Panc1 (cell line): ENCODE results near the gene NPTX1. TPM values are rescaled to one million over a fixed set of nuclear protein-coding genes. Genes with fewer than 3 reads are reported as not detected.

Experiments
- ATAC-seq: fragments of 200-7000 bp; cut with Tn5 transposase; 2 replicates; pipeline ENCODE4 v1.9.1; 2020; ENCODE audit warnings: mild to moderate bottlenecking, moderate library complexity
- BruUV-seq: library from RNA; stranded (reverse); fragments of 400-500 nt; replicated peaks from 2 replicates; lab custom pipeline; 2021; lab: Mats Ljungman, UMichigan
- CTCF ChIA-PET: fragments of 300-600 bp; sonication (Branson Sonifier 250); formaldehyde crosslinking; loops from one replicate; lab custom pipeline; 2022; ENCODE audit warnings: antibody characterized with exemption; lab: Charles Lee
- POLR2A ChIA-PET: fragments of 300-600 bp; sonication (Branson Sonifier 250); formaldehyde crosslinking; loops from one replicate; lab custom pipeline; 2022; ENCODE audit warnings: antibody characterized with exemption; lab: Charles Lee
- DNase-seq: peaks from one replicate; pipeline ENCODE4 v3.0.0-alpha.2; 2010; ENCODE audit warnings: low read depth, low spot score
- H3K27ac ChIP-seq: 2 replicates; pipeline ENCODE4 v1.5.1; 2011; ENCODE audit warnings: mild to moderate bottlenecking, low read length, inconsistent platforms
- H3K27me3 ChIP-seq: fragments of 200-500 bp; sonication (Bioruptor generic); 2 replicates; pipeline ENCODE4 v1.6.0; 2014; ENCODE audit warnings: low read length, inconsistent platforms; ENCODE audit not compliant: control insufficient read depth, insufficient read depth
- H3K36me3 ChIP-seq: fragments of 200-500 bp; sonication (Bioruptor generic); 2 replicates; pipeline ENCODE4 v1.5.1; 2014; ENCODE audit warnings: inconsistent platforms, mild to moderate bottlenecking, low read length, moderate library complexity; ENCODE audit not compliant: control insufficient read depth, insufficient read depth
- H3K4me1 ChIP-seq: 2 replicates; pipeline ENCODE4 v1.5.1; 2011; ENCODE audit warnings: inconsistent platforms, mild to moderate bottlenecking, low read length, moderate library complexity; ENCODE audit not compliant: control insufficient read depth, insufficient read depth
- H3K4me3 ChIP-seq, 2 experiments: 2 replicates each; pipeline ENCODE4 v1.5.1; 2011 to 2012; ENCODE audit warnings: low read depth in 2 of 2, low read length in 2 of 2, mild to moderate bottlenecking in 2 of 2, inconsistent platforms in 1 of 2, moderate library complexity in 1 of 2
- H3K9me3 ChIP-seq: fragments of 200-500 bp; sonication (Bioruptor generic); 2 replicates; pipeline ENCODE4 v1.5.1; 2014; ENCODE audit warnings: low read depth, mild to moderate bottlenecking, inconsistent platforms, low read length, moderate library complexity; ENCODE audit not compliant: control insufficient read depth, insufficient read depth
- POLR2AphosphoS5 ChIP-seq: IDR thresholded peaks from 2 replicates; pipeline ENCODE4 v1.6.1; 2012; ENCODE audit warnings: mild to moderate bottlenecking, low read depth, low read length, moderate library complexity
- REST ChIP-seq, 2 experiments: IDR thresholded peaks; 2 replicates each; pipeline ENCODE4 v1.6.1; 2011 to 2012; ENCODE audit warnings: low read depth in 2 of 2, control low read depth in 1 of 2, low read length in 1 of 2, mild to moderate bottlenecking in 1 of 2, moderate library complexity in 1 of 2; ENCODE audit not compliant: insufficient read depth in 1 of 2
- SIN3A ChIP-seq: IDR thresholded peaks from 2 replicates; pipeline ENCODE4 v1.6.1; 2012; ENCODE audit warnings: low read depth, mild to moderate bottlenecking, low read length, moderate library complexity, borderline replicate concordance; ENCODE audit not compliant: insufficient read depth
- TCF7L2 ChIP-seq: IDR thresholded peaks from 2 replicates; pipeline ENCODE4 v1.6.1; 2011; ENCODE audit warnings: mild to moderate bottlenecking, low read depth, low read length, inconsistent platforms
- in situ Hi-C: cut with HindIII; loops from 2 replicates; pipeline ENCODE4 v1.10.0; 2016; ENCODE audit warnings: low sequenced_read_pairs, low pct_unique_long_range_greater_than_20kb
- intact Hi-C: fragments of 100-400 bp; cut with micrococcal nuclease; formaldehyde crosslinking; loops from one replicate; pipeline ENCODE4 v1.10.0; 2022; ENCODE audit not compliant: unreplicated experiment
- total RNA-seq: library from RNA; stranded (reverse); gene quantifications from one replicate; pipeline ENCODE4 v1.2.1, GENCODE V29; 2021; ENCODE audit not compliant: unreplicated experiment
- TF ChIP-seq, protein P1 (sequence below): fragments of 450-650 bp; IDR thresholded peaks from 2 replicates; pipeline ENCODE4 v1.5.1; 2017; ENCODE audit warnings: mild to moderate bottlenecking

Gene NPTX1
- total RNA-seq, 1 experiment from 2014 or later = 1.1 TPM

- no TSS peak for BruUV-seq
- no peaks in the 10 kb centered on the region for H3K36me3 ChIP-seq
- TF ChIP-seq POLR2AphosphoS5 = no peak
- peaks cover 5% of the 10 kb centered on the region for H3K4me1 ChIP-seq
- H3K27ac ChIP-seq = no peak overlapping the region
- no peak overlapping the region for H3K4me3 ChIP-seq
- POLR2A ChIA-PET = no interaction called here
- ATAC-seq (no peak), DNase-seq (no peak)
- CTCF ChIA-PET = interaction anchor here (0.6 kb wide), 1 partner anchor 306 kb away, joined by 8 read pairs; no protein-coding TSS in a partner anchor
- intact Hi-C loops = loop anchor here (10.0 kb wide), 1 partner anchor 105 kb away; no protein-coding TSS in a partner anchor
- peaks cover 7% of the 10 kb centered on the region; the same call in 1 of the 2 replicates for H3K27me3 ChIP-seq
- no peaks in the 10 kb centered on the region for H3K9me3 ChIP-seq
- in situ Hi-C loops = no loop called here
Measured at GRCh38 chr17:80469667-80470066, 6.7 kb downstream of the NPTX1 start.

GRCh38 chr17:80468781-80469493 lies 7.5 kb downstream of the NPTX1 start:
- no TSS peak for BruUV-seq

More at GRCh38 chr17:80468781-80469493, 7.5 kb downstream of the NPTX1 start:
- no peak for ATAC-seq
- H3K4me3 ChIP-seq = no peak overlapping the region
- no peaks in the 10 kb centered on the region for H3K4me1 ChIP-seq
- DNase-seq = no peak
- intact Hi-C loops = no loop called here
- H3K27ac ChIP-seq = no peak overlapping the region
- H3K27me3 ChIP-seq = peaks cover 7% of the 10 kb centered on the region; the same call in 1 of the 2 replicates
- H3K36me3 ChIP-seq = no peaks in the 10 kb centered on the region
- ChIA-PET POLR2A (no interaction called here), CTCF (no interaction called here)
- in situ Hi-C loops = no loop called here
- H3K9me3 ChIP-seq = no peaks in the 10 kb centered on the region
- TF ChIP-seq POLR2AphosphoS5 = no peak
- TF ChIP-seq TCF7L2 = no peak
- TF ChIP-seq REST (IDR thresholded peaks at IDR 0.05; ENCODE audit: insufficient read depth in 1 of 2, low read depth in 2 of 2, low read length in 1 of 2) = no peak
- no peak for TF ChIP-seq SIN3A
- TF ChIP-seq, protein P1, sequence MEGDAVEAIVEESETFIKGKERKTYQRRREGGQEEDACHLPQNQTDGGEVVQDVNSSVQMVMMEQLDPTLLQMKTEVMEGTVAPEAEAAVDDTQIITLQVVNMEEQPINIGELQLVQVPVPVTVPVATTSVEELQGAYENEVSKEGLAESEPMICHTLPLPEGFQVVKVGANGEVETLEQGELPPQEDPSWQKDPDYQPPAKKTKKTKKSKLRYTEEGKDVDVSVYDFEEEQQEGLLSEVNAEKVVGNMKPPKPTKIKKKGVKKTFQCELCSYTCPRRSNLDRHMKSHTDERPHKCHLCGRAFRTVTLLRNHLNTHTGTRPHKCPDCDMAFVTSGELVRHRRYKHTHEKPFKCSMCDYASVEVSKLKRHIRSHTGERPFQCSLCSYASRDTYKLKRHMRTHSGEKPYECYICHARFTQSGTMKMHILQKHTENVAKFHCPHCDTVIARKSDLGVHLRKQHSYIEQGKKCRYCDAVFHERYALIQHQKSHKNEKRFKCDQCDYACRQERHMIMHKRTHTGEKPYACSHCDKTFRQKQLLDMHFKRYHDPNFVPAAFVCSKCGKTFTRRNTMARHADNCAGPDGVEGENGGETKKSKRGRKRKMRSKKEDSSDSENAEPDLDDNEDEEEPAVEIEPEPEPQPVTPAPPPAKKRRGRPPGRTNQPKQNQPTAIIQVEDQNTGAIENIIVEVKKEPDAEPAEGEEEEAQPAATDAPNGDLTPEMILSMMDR = no peak
